Brain microvascular endothelial cell (primary cell): Measurements from ENCODE around the gene CENPX.

Experiments
- DNase-seq: peaks from one replicate; pipeline ENCODE4 v3.0.0-alpha.2; 2020
- H3K27ac ChIP-seq: fragments of 250-450 bp; sonication (Bioruptor Pico); 2 replicates; pipeline ENCODE4 v1.5.1; 2020; ENCODE audit warnings: mild to moderate bottlenecking, moderate library complexity
- H3K27me3 ChIP-seq: fragments of 250-450 bp; sonication (Bioruptor Pico); replicated peaks from 2 replicates; pipeline ENCODE4 v1.5.1; 2020; ENCODE audit warnings: mild to moderate bottlenecking
- H3K36me3 ChIP-seq: fragments of 250-450 bp; sonication (Bioruptor Pico); replicated peaks from 2 replicates; pipeline ENCODE4 v1.5.1; 2020; ENCODE audit warnings: mild to moderate bottlenecking
- H3K4me3 ChIP-seq: 2 replicates; pipeline ENCODE4 v1.5.1; 2011; ENCODE audit warnings: low read depth, mild to moderate bottlenecking, control low read depth, low read length, moderate library complexity
- in situ Hi-C: cut with HindIII; loops from 2 replicates; pipeline ENCODE4 v1.10.0; 2017; ENCODE audit warnings: low sequenced_read_pairs, low pct_ligation_motif_present
- TF ChIP-seq, protein P1 (sequence below): IDR thresholded peaks from 2 replicates; pipeline ENCODE4 v1.5.1; 2011; ENCODE audit warnings: low read depth, mild to moderate bottlenecking, moderate library complexity, low read length, control low read depth, inconsistent platforms; ENCODE audit errors: missing control alignments

The CENPX gene

DNA sequence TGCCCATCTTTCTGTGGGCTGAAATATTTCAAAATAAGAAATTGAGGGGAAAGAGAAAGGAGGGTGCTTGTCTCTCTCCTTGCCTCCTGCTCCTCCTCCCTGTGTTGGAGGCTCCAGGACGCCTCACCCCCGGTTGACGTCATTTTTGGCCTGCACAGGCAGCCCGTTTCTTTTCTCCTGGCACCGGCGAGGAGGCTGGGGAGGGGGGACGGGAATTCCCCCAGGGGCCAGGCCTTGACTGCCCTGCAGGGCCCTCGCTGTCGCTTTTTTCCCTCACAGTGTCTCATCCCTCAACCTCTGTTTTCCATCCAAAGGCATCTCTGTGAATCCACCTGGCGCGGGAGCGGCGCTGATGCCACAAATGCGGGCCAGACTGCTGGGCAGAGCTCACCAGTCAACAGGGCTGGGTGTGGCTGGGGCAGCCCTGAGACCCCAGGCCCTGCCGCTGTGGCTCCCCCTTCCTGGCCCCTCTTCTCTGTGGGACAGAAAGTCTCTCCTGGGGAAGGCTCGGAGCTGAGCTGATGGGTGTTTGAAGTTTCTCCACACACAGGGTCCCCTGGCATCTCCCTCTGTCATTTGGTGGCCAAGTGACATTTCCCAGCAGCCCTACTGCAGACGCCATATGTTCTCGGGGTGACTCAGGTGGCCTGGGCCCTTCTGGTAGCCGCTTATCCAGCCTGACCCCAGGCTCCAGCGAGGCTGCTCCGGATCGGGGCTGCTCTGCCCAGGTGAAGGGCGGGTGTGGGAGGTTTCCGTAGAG lies 16.0 kb downstream of the CENPX start:
- no peak for DNase-seq
- TF ChIP-seq, protein P1, sequence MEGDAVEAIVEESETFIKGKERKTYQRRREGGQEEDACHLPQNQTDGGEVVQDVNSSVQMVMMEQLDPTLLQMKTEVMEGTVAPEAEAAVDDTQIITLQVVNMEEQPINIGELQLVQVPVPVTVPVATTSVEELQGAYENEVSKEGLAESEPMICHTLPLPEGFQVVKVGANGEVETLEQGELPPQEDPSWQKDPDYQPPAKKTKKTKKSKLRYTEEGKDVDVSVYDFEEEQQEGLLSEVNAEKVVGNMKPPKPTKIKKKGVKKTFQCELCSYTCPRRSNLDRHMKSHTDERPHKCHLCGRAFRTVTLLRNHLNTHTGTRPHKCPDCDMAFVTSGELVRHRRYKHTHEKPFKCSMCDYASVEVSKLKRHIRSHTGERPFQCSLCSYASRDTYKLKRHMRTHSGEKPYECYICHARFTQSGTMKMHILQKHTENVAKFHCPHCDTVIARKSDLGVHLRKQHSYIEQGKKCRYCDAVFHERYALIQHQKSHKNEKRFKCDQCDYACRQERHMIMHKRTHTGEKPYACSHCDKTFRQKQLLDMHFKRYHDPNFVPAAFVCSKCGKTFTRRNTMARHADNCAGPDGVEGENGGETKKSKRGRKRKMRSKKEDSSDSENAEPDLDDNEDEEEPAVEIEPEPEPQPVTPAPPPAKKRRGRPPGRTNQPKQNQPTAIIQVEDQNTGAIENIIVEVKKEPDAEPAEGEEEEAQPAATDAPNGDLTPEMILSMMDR, result no peak
- no peaks in the 10 kb centered on the region for H3K27me3 ChIP-seq
- no peak overlapping the region for H3K27ac ChIP-seq
- in situ Hi-C loops, result no loop called here
- H3K4me3 ChIP-seq, result no peak overlapping the region
- H3K36me3 ChIP-seq, result no peaks in the 10 kb centered on the region

DNA sequence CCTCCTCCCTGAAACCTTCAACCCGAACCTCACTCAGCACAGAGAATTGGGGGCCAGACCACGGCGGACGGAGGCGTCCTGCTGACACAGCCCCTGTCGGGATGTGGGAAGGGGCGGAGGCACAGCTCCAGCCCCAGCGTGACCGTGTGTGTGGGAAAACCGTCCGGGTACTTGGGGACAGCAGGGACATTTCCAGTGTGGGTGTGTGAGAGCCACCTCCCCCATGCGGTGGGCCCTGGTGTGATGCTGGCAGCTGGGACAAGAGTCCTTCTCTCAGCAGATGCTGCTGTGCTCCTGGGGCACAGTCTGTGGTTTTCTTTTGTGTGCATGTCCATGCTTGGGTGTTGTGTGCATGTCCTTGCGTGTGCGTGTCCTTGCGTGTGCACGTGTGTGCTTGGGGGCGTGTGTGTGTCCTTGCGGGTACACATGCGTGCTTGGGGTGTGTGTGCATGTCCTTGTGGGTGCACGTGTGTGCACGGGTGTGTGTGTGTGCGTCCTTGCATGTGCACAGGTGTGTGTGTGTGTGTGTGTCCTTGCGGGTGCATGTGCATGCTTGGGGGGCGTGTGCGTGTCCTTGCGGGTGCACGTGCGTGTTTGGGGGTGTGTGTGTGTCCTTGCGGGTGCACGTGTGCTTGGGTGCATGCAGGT lies 16.9 kb downstream of the CENPX start:
- TF ChIP-seq, protein P1, result no peak
- no peak overlapping the region for H3K4me3 ChIP-seq
- no peaks in the 10 kb centered on the region for H3K27me3 ChIP-seq
- H3K36me3 ChIP-seq, result no peaks in the 10 kb centered on the region
- no peak for DNase-seq
- in situ Hi-C loops, result no loop called here
- no peak overlapping the region for H3K27ac ChIP-seq

DNA sequence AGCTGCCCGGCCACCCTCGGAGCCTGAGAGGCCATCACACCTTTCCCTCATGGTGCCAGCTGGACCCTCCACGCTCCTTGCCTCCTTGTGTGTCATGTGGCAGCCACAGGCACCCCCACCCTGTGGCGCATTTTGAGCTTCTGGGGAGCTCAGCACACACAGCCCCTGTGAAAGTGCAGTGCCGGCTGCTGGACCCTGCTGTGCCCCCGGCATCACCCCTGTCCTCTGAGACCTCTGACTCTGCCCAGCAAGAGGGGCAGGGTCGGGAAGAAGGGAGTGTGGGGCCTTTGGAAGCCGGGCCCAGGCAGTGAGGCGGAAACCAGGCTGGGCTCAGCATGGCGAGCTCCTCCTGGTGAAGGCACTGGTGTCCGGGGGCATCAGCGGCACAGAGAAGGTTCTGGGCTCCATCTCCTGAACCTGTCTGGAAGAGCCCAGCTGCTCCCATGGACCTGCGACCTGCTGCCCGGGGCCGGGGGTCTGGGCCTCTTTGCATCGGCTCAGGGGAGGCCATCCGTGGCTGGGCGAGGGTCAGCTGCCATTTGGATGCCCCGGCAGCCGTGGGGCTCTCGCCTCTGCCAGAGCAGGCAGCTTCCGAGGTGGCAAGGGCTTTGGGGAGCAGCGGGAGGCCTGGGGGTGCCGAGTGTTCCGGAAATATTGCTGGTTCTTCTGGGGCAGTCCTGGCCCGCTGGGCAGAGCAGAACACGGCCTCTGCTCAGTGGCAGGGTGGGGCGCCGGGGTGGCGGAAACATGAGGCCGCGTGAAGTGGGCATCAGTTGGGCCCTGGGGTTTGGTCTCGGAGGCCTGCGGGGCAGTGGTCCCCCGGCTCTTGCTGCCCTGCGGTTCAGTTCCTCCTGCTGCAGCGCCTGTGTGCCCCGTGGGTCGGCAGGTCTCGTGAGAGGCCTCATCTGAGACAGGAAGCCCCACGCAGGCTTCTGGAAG lies 17.9 kb downstream of the CENPX start:
- Histone ChIP-seq H3K27me3 (no peaks in the 10 kb centered on the region), H3K36me3 (no peaks in the 10 kb centered on the region), H3K4me3 (no peak overlapping the region), H3K27ac (no peak overlapping the region)
- in situ Hi-C loops, result no loop called here
- TF ChIP-seq, protein P1, result no peak
- no peak for DNase-seq

DNA sequence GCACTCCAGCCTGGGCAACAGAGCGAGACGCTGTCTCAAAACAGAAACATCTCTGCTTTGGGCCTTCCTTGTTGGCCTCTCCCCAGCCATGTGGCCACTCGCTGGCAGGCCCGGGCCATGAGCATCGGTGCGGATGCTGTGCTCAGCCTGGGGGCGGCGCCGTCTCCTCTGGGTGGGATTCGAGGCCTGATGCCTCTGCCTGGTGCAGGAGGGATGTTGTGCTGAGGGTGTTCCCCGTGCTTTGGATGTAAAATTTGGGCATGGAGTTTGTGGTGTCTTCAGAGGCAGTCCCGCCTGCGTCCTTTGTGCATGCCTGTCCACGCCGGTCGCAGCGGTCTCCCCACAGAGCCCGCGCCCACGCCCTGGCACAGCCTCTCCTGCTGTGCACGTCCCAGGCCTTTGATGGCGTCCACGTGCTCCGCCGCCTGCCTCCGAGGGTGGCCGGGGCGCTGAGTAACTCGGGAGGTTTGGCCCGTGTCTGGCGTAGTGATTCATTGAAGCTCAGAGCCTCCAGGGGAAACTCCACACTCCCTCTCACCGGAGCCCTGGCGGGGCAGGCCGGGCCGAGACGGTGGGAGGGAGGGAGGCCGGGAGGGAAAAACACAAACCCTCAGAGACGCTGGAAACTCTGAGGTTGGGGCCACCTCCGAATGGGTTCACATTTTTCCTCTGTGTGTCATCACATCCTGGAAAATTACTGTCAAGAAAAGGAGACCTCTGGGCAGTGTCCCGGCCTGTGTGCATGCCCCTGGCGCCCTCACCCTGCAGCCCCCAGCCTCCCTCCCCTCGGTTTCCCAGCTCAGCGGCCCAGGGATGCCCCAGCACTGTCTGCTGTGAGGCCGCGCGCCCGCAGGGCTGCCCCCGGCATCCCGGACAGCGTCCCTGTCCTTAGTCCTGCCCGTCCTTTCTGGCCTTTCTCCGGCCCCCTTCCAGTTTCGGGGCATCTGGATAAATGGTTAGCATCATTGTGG lies 19.0 kb downstream of the CENPX start:
- no peaks in the 10 kb centered on the region for H3K27me3 ChIP-seq
- peak; percentile 93 for DNase-seq
- H3K36me3 ChIP-seq, result no peaks in the 10 kb centered on the region
- no peak overlapping the region for H3K4me3 ChIP-seq
- in situ Hi-C loops, result no loop called here
- TF ChIP-seq, protein P1, result no peak
- peak overlapping the region; percentile 20 for H3K27ac ChIP-seq

DNA sequence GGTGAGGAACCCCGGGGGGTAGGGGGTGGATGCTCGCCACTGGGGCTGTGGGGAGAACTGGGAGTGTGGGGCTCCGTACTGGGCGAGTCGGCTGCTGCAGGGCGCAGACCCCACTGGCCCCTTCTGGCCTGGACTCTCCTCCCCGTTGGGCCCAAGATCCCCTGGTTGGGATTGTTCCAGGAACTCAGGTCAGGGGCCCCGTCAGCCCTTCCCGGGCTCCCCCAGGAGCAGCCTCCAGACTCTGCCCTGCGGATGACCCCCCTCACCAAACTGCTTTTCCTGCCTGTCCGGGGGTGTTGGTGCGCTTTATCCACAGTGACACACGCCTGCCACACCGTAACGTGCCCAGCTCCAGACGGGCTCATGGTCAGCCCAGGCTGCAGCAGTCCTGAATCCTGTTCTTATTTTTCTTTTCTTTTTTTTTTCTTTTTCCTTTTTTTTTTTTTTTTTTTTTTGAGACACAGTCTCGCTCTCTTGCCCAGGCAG lies 21.1 kb downstream of the CENPX start:
- TF ChIP-seq, protein P1, result no peak
- Histone ChIP-seq H3K27me3 (no peaks in the 10 kb centered on the region), H3K4me3 (no peak overlapping the region), H3K36me3 (no peaks in the 10 kb centered on the region), H3K27ac (no peak overlapping the region)
- no peak for DNase-seq
- in situ Hi-C loops, result no loop called here
